HG02885 (cell line): ENCODE measurements around the gene GPRC5A.
A peak's percentile ranks its signal among the peaks of the same experiment; 100 is the strongest.

ENCODE experiments used
- ATAC-seq: cut with Tn5 transposase; IDR thresholded peaks from one replicate; pipeline ENCODE4 v1.9.1; 2021; ENCODE audit warnings: mild to moderate bottlenecking; ENCODE audit not compliant: unreplicated experiment, poor library complexity

Gene GPRC5A

GRCh38 chr12:12908711-12909110 is 17.3 kb downstream of the GPRC5A start:
- ATAC-seq, result no peak

GRCh38 chr12:12909228-12909994 is 18.0 kb downstream of the GPRC5A start:
- ATAC-seq, result peak; percentile 63

- ATAC-seq, result no peak
These were observed 18.6 kb downstream of the GPRC5A start for GRCh38 chr12:12909995-12910420.

GRCh38 chr12:12912711-12913110 is 21.3 kb downstream of the GPRC5A start:
- ATAC-seq, result no peak

DNA sequence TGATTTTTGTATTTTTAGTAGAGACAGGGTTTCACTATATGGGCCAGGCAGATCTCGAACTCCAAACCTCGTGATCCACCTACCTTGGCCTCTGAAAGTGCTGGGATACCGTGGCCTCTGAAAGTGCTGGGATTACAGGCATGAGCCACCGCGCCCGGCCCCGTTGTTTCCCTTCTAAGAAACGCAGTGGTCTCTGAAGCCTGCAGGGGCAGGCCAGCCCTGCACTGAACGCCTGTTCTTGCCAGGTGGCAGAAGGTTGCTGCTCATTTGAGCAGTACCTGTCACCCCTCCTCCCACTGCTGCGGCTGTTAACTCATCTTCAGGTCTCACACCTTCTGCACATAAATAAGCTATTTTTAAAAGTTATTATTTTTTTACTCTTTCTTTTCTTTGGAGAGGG is 24.3 kb downstream of the GPRC5A start:
- no peak for ATAC-seq

- peak; percentile 95 for ATAC-seq
These were observed 25.0 kb downstream of the GPRC5A start for GRCh38 chr12:12916135-12916944.

DNA sequence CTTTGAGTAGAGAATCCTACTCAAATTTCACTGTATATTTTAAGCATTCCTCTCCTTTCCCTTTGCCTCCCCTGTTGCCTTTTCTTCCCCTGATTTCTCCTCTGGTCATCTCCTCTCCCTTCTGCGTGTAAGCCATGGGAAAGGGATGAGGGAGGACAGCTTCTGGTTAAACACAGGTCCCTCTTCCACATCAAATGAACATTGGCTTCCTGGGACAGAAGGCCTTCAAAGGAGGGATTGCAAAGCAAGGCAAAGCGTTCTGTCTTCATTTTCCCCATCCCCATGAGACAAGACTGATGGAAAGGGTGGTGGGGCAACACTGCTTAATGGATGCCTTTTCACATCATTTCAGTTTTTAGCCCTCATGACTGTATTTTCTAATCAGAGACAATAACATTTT is 26.2 kb downstream of the GPRC5A start:
- no peak for ATAC-seq

- no peak for ATAC-seq
These were observed 27.5 kb downstream of the GPRC5A start for GRCh38 chr12:12918781-12919389.

GRCh38 chr12:12919666-12920435 is 28.5 kb downstream of the GPRC5A start:
- no peak for ATAC-seq

- no peak for ATAC-seq
These were observed 30.8 kb downstream of the GPRC5A start for GRCh38 chr12:12922191-12922616.

DNA sequence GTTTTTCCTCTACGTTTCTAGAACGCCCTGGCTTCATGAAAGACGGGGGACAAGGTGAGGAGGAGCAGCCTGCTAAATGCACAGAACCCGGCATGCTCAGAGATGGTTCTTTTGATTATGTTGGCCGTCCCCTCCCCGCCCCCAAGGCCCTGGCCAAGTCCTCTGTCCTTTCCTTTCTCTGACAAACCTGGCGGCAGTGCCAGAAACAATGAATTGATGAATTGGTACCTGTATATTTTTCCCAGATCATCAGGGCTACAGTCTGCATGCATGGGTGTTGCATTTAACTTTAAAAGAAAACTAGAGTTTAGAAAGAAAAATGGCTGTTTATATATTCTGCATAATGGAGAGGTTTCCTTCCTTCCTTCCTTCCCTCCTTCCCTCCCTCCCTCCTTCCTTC is 31.6 kb downstream of the GPRC5A start:
- ATAC-seq, result no peak

- no peak for ATAC-seq
These were observed 32.8 kb downstream of the GPRC5A start for GRCh38 chr12:12924169-12924568.

DNA sequence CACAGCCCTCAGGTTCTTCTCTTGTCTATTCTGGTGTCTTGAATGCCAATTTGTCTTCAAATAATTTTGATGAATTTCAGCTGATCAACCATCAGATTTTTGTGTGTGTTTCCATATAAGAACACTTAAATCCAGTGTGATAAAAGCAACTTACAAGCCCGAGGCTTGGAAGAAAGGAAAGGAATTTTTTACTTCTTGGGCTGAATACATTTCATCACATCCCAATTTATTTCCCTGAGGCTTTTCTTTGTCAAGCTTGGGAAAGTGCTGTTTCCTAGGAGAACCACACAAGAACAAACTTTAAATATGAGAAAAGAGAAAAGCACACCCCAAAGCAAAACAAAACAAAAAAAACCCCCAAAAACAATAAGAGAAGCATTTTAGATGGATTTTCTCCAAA is 34.0 kb downstream of the GPRC5A start:
- ATAC-seq, result no peak

GRCh38 chr12:12926571-12927071 is 35.3 kb downstream of the GPRC5A start:
- no peak for ATAC-seq

- no peak for ATAC-seq
These were observed 36.1 kb downstream of the GPRC5A start for GRCh38 chr12:12927211-12928079.

DNA sequence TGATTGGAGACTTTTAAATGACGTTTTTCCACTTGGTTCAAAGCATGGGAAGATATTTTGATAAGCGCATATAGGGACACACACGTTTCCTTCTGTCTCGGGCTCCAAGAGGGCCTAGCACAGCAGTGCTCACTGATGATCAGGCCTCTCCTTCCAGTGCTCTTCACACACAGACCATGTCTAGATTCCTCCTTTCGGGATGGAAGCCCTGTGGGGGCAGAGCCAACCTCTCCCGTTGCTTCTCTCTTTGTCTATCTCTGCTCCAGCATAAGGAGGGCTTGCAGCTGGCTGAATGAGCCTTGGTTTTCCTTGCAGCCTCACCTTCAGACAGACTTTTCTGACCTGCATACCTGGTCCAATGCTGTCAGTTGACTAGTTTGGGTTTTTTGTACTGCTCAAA is 38.3 kb downstream of the GPRC5A start:
- ATAC-seq, result no peak

DNA sequence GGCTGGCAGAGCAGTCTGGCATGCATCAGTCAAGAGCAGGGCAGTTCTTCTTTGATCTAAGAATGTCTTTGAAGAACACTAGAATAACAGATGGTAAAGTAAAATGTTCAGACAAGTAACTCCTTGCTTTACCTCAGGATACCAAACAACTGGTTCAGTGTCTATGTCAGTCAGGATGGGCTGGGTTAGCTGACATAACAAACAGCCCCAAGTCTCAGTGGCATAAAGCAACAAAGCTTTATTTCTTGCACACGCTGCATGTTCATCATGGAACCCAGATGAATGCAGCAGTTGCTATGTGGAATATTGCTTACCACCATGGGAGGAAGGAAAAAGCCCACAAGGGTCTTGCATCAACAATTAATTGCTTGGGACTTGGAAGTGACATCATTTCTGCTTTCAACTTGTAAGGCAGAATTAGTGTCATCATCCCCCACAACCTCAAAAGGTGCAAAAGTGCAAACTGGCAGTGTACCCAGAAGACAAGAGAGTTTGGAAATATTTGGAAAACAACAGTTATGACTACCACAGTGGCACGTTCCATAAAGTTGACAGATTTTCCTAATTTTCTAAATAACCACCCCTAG is 39.4 kb downstream of the GPRC5A start:
- no peak for ATAC-seq

GRCh38 chr12:12933742-12934141 is 42.4 kb downstream of the GPRC5A start:
- ATAC-seq, result no peak

DNA sequence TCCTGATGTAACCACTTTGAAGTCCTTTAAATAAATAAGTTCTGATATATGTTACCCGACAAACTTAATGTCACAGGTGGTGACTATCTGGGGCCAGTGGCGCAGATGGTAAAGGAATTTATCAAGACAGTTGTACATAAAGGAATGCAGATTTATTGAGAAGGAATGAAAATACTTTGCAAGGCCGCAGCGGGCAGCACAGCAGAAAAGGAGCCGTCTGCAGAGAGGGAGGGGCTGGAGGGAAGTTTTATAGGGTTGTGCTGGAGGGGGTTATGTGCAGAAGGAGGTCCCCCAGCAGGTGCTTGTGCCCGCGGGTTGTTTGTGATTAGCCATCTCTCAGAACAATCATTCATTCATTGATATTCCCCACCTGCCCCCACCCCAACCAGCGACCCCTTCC is 43.2 kb downstream of the GPRC5A start:
- ATAC-seq, result no peak
